Choroid plexus epithelial cell (primary cell): ENCODE data around the gene RTN4R.
A peak's percentile ranks its signal among the peaks of the same experiment; 100 is the strongest.
"Not testable (repeated sequence)": the region's sequence is repeated elsewhere in the genome, so short reads cannot be mapped to it uniquely, and the experiment has no call there.

Experiments
- DNase-seq: peaks from one replicate; pipeline ENCODE4 v3.0.0-alpha.2; 2010; ENCODE audit warnings: low read depth
- H3K4me3 ChIP-seq: 2 replicates; pipeline ENCODE4 v1.5.1; 2011; ENCODE audit warnings: low read depth, mild to moderate bottlenecking, control low read depth, low read length, moderate library complexity
- TF ChIP-seq, protein P1 (sequence below): conservative IDR thresholded peaks from 2 replicates; pipeline ENCODE4 v1.5.1; 2011; ENCODE audit warnings: low read depth, mild to moderate bottlenecking, control low read depth, inconsistent platforms, low read length, moderate library complexity

RTN4R gene

GRCh38 chr22:20305894-20306645 lies 38.0 kb upstream of the RTN4R start:
- DNase-seq = no peak
- TF ChIP-seq, protein P1, sequence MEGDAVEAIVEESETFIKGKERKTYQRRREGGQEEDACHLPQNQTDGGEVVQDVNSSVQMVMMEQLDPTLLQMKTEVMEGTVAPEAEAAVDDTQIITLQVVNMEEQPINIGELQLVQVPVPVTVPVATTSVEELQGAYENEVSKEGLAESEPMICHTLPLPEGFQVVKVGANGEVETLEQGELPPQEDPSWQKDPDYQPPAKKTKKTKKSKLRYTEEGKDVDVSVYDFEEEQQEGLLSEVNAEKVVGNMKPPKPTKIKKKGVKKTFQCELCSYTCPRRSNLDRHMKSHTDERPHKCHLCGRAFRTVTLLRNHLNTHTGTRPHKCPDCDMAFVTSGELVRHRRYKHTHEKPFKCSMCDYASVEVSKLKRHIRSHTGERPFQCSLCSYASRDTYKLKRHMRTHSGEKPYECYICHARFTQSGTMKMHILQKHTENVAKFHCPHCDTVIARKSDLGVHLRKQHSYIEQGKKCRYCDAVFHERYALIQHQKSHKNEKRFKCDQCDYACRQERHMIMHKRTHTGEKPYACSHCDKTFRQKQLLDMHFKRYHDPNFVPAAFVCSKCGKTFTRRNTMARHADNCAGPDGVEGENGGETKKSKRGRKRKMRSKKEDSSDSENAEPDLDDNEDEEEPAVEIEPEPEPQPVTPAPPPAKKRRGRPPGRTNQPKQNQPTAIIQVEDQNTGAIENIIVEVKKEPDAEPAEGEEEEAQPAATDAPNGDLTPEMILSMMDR = no peak
- no peak overlapping the region for H3K4me3 ChIP-seq

GRCh38 chr22:20305230-20305893 lies 37.2 kb upstream of the RTN4R start:
- H3K4me3 ChIP-seq, DNase-seq: not testable (repeated sequence)

- H3K4me3 ChIP-seq = no peak overlapping the region
- no peak for DNase-seq
- TF ChIP-seq, protein P1 = no peak
These were observed 36.5 kb upstream of the RTN4R start for GRCh38 chr22:20304646-20305045.

DNA sequence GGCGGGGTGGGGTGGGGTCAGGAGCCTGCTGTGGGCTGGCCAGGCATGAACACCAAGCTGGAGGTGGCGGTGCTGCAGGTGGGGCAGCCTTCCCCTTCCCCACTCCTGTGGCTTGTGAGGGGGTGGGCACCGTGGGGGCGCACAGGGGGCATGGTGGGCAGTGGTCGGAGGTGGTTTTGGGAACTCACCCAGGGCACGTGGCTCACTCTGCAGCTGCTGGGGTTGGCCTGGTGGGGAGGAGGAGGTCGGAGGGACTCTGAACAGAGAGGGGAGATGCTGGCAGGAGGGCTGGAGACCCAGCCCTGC lies 35.1 kb upstream of the RTN4R start:
- H3K4me3 ChIP-seq, DNase-seq: not testable (repeated sequence)

DNA sequence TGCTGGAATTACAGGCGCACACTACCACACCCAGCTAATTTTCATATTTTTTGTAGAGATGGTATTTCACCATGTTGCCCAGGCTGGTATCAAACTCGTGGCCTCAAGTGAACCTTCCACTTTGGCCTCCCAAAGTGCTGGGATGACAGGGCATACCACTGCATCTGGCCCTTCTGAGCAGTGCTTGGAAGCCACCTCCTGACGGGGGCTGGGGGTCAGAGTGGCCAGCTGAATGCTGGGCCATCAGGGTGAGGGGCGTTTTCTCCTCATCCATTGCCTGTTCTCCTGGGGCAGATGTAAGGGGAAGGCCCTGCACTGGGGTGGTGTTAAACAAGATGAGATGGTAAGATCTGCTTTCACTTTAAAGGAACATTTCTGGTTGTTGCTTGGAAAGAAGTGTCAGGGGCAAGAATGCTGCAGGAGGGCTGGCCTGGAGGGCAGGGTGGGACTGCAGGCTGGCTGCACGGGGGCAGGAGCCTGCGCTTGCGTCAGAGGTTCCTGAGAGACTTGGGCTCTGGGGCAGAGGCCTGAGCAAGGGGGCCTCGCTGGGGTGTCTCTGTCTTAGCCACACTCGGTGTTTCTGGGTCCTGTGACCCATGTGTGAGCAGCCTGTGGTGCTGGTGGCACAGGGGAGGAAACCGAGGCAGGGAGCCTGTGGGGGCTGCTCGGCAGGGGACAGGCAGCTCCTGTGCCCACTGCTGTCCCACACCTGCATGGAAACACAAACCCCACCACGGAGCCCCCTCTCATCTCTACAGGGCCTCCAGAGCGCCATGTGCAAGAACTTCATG lies 34.5 kb upstream of the RTN4R start:
- TF ChIP-seq, protein P1 = no peak
- DNase-seq = no peak
- H3K4me3 ChIP-seq = no peak overlapping the region

GRCh38 chr22:20299746-20300136 lies 31.6 kb upstream of the RTN4R start:
- no peak for DNase-seq
- TF ChIP-seq, protein P1 = no peak
- peak overlapping the region; percentile 48 for H3K4me3 ChIP-seq

DNA sequence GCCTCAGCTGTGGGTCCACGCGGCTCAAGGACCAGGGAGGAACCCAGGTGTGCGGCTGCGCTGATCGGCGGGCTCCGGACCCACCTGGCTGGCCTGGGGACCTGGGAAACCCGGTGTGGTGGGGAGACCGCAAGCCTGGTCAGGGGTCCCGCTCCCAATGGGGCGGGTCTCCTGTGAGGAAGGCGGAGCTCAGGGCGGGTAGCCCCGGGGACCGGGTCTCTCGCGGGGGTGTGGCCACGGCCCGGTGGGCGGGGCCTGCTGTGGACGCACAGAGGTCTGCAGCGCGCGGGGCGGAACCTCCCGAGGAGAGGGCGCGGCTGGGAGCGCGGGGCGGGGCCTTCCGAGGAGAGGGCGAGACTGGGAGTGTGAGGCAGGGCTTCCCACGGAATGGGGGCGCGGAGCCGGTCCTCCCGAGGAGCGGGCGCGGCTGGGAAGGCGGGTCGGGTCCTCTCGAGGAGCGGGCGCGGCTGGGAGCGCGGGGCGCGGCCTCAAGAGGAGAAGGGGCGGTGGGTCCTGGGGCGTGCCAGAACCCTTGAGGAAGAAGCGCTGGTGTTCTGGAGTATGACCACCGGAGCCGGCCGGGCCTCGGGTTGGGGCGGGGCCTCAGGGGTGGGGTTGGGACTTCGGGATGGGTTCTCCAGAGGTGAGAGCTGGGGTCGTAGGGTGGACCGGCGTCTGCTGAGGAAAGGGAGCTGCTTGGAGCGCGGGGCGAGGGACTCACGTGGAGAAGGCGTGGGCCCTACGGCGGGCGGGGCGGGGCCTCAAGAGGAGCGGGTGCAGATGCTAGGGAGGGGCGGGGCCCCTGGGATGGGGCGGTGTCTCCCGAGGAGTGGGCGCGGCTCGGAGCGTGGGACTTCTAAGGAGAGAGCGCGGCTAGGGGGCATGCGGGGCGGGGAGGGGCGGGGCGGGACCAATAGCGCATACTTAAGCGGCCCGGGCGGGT lies 31.0 kb upstream of the RTN4R start:
- TF ChIP-seq, protein P1 = no peak
- peak overlapping the region; percentile 48 for H3K4me3 ChIP-seq
- peak; percentile 65 for DNase-seq
